Large intestine (tissue), 3 donors: ENCODE data around the gene BCAS1. TPM values are rescaled to one million over a fixed set of nuclear protein-coding genes. Genes with fewer than 3 reads are reported as not detected.

Experiments used
- DNase-seq, 2 donors: peaks; one replicate each; pipeline versions ENCODE4 v3.0.0 to v3.0.0-alpha.2; 2013
- H3K27ac ChIP-seq: one replicate; pipeline ENCODE4 v1.5.1; 2013; ENCODE audit warnings: low read length
- H3K27me3 ChIP-seq: 2 replicates; pipeline ENCODE4 v1.6.1; 2013; ENCODE audit warnings: low read length; ENCODE audit not compliant: control insufficient read depth, insufficient read depth
- H3K36me3 ChIP-seq: 2 replicates; pipeline ENCODE4 v1.6.1; 2013; ENCODE audit warnings: low read length; ENCODE audit not compliant: control insufficient read depth, insufficient read depth
- H3K4me1 ChIP-seq: one replicate; pipeline ENCODE4 v1.6.1; 2013; ENCODE audit warnings: low read length; ENCODE audit not compliant: control insufficient read depth, insufficient read depth
- H3K4me3 ChIP-seq: one replicate; pipeline ENCODE4 v1.5.1; 2013; ENCODE audit warnings: low read length
- H3K9me3 ChIP-seq: one replicate; pipeline ENCODE4 v1.6.1; 2013; ENCODE audit warnings: mild to moderate bottlenecking, low read depth, low read length, moderate library complexity; ENCODE audit not compliant: control insufficient read depth
- WGBS: methylation state at CpG from one replicate; pipeline ENCODE4 v1.1.5; 2013; ENCODE audit warnings: low lambda C conversion rate; ENCODE audit not compliant: insufficient coverage; 5-methylcytosine and 5-hydroxymethylcytosine counted together
- polyA plus RNA-seq: library from polyadenylated mRNA; unstranded; fragments of 120-200 nt; gene quantifications from one replicate; pipeline ENCODE4 v1.2.1, GENCODE V29; 2013

The BCAS1 gene
- polyA plus RNA-seq, 1 donor, result 29.2 TPM

- DNase-seq, result no peak
- Histone ChIP-seq H3K4me1 (peaks cover 15% of the 10 kb centered on the region), H3K9me3 (no peaks in the 10 kb centered on the region), H3K4me3 (no peak overlapping the region), H3K27ac (no peak overlapping the region), H3K36me3 (no peaks in the 10 kb centered on the region), H3K27me3 (no peaks in the 10 kb centered on the region)
Measured at GRCh38 chr20:53918020-53918311, 152.4 kb downstream of the BCAS1 start.

- H3K27me3 ChIP-seq, result no peaks in the 10 kb centered on the region
- H3K36me3 ChIP-seq, result no peaks in the 10 kb centered on the region
- H3K4me1 ChIP-seq, result peaks cover 15% of the 10 kb centered on the region
- no peak overlapping the region for H3K27ac ChIP-seq
- H3K4me3 ChIP-seq, result no peak overlapping the region
- no peak for DNase-seq
- no peaks in the 10 kb centered on the region for H3K9me3 ChIP-seq
- 33% methylated on average over 1 of the region's 10 CpGs for WGBS
Measured at GRCh38 chr20:53917145-53918019, 153.0 kb downstream of the BCAS1 start.

- H3K9me3 ChIP-seq, result no peaks in the 10 kb centered on the region
- H3K4me1 ChIP-seq, result peaks cover 15% of the 10 kb centered on the region
- no peaks in the 10 kb centered on the region for H3K27me3 ChIP-seq
- H3K36me3 ChIP-seq, result no peaks in the 10 kb centered on the region
- peak overlapping the region; percentile 75 for H3K27ac ChIP-seq
- H3K4me3 ChIP-seq, result peak overlapping the region; percentile 11
- WGBS, result no CpG with 5 or more reads among the region's 2 CpGs
- DNase-seq, result no peak
Measured at GRCh38 chr20:53916173-53916512, 154.3 kb downstream of the BCAS1 start.

GRCh38 chr20:53915446-53916172 is 154.8 kb downstream of the BCAS1 start:
- 0% methylated on average over 4 of the region's 24 CpGs for WGBS
- H3K27ac ChIP-seq, result peak overlapping the region; percentile 75
- H3K36me3 ChIP-seq, result no peaks in the 10 kb centered on the region
- peak; percentile 94 to 98 for DNase-seq
- peaks cover 15% of the 10 kb centered on the region for H3K4me1 ChIP-seq
- H3K9me3 ChIP-seq, result no peaks in the 10 kb centered on the region
- peak overlapping the region; percentile 50 for H3K4me3 ChIP-seq
- H3K27me3 ChIP-seq, result no peaks in the 10 kb centered on the region

GRCh38 chr20:53914781-53915445 is 155.5 kb downstream of the BCAS1 start:
- peak in 1 of 2 donors; percentile 64 for DNase-seq
- WGBS, result no CpG with 5 or more reads among the region's 6 CpGs

GRCh38 chr20:53914091-53914780 is 156.2 kb downstream of the BCAS1 start:
- H3K4me3 ChIP-seq, result no peak overlapping the region
- peaks cover 17% of the 10 kb centered on the region for H3K4me1 ChIP-seq
- H3K27me3 ChIP-seq, result no peaks in the 10 kb centered on the region
- DNase-seq, result no peak
- H3K27ac ChIP-seq, result peak overlapping the region; percentile 75
- no peaks in the 10 kb centered on the region for H3K9me3 ChIP-seq
- WGBS, result 7% methylated on average over 2 of the region's 9 CpGs
- no peaks in the 10 kb centered on the region for H3K36me3 ChIP-seq

More at GRCh38 chr20:53914781-53915445, 155.5 kb downstream of the BCAS1 start:
- Histone ChIP-seq H3K4me1 (peaks cover 15% of the 10 kb centered on the region), H3K27ac (peak overlapping the region; percentile 75), H3K27me3 (no peaks in the 10 kb centered on the region), H3K9me3 (no peaks in the 10 kb centered on the region), H3K4me3 (peak overlapping the region; percentile 50), H3K36me3 (no peaks in the 10 kb centered on the region)

GRCh38 chr20:53911301-53911700 is 159.1 kb downstream of the BCAS1 start:
- H3K9me3 ChIP-seq, result no peaks in the 10 kb centered on the region
- DNase-seq, result no peak
- no peaks in the 10 kb centered on the region for H3K36me3 ChIP-seq
- H3K27ac ChIP-seq, result no peak overlapping the region
- no peak overlapping the region for H3K4me3 ChIP-seq
- H3K27me3 ChIP-seq, result no peaks in the 10 kb centered on the region
- WGBS, result 100% methylated on average over 1 of the region's 6 CpGs
- peaks cover 20% of the 10 kb centered on the region for H3K4me1 ChIP-seq

- Histone ChIP-seq H3K4me1 (peaks cover 17% of the 10 kb centered on the region), H3K36me3 (no peaks in the 10 kb centered on the region), H3K4me3 (no peak overlapping the region), H3K27me3 (no peaks in the 10 kb centered on the region), H3K27ac (no peak overlapping the region), H3K9me3 (no peaks in the 10 kb centered on the region)
- no peak for DNase-seq
- WGBS, result 100% methylated on average over 2 of the region's 13 CpGs
Measured at GRCh38 chr20:53910351-53911002, 159.9 kb downstream of the BCAS1 start.

- no peak overlapping the region for H3K27ac ChIP-seq
- DNase-seq, result no peak
- H3K27me3 ChIP-seq, result no peaks in the 10 kb centered on the region
- no peak overlapping the region for H3K4me3 ChIP-seq
- H3K9me3 ChIP-seq, result no peaks in the 10 kb centered on the region
- no peaks in the 10 kb centered on the region for H3K36me3 ChIP-seq
- WGBS, result 86% methylated on average over 1 of the region's 11 CpGs
- peaks cover 5% of the 10 kb centered on the region for H3K4me1 ChIP-seq
Measured at GRCh38 chr20:53907968-53908751, 162.2 kb downstream of the BCAS1 start.
